Measurements from ENCODE around the gene GDA. TPM values are rescaled to one million over a fixed set of nuclear protein-coding genes. Genes with fewer than 3 reads are reported as not detected.

GDA gene
- total RNA-seq, 1 donor from 2014 or later = 0.85 TPM

DNA sequence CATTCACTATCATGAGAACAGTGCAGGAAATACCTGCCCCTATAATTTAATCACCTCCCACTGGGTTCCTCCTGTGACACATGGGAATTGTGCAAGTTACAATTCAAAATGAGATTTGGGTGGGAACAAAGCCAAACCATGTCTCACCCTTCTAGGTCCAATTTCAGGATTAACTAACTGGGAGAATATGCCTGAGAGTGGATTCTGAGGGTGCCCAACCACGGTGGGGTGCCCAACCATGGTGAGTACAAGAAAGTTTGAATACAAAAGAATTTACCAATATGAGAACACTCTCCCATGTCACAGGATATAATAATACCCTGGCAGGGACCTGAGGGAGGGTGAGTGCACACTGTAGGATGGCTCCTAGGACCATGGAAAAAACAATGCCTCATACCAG lies 17.2 kb upstream of the GDA start:
- no peaks in the 10 kb centered on the region for H3K9me3 ChIP-seq (replicated peaks)
- no peak for DNase-seq
- H3K4me1 ChIP-seq = peaks cover 14% of the 10 kb centered on the region
- TF ChIP-seq, protein P1, sequence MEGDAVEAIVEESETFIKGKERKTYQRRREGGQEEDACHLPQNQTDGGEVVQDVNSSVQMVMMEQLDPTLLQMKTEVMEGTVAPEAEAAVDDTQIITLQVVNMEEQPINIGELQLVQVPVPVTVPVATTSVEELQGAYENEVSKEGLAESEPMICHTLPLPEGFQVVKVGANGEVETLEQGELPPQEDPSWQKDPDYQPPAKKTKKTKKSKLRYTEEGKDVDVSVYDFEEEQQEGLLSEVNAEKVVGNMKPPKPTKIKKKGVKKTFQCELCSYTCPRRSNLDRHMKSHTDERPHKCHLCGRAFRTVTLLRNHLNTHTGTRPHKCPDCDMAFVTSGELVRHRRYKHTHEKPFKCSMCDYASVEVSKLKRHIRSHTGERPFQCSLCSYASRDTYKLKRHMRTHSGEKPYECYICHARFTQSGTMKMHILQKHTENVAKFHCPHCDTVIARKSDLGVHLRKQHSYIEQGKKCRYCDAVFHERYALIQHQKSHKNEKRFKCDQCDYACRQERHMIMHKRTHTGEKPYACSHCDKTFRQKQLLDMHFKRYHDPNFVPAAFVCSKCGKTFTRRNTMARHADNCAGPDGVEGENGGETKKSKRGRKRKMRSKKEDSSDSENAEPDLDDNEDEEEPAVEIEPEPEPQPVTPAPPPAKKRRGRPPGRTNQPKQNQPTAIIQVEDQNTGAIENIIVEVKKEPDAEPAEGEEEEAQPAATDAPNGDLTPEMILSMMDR (IDR thresholded peaks at IDR 0.05; ENCODE audit: borderline replicate concordance) = no peak
- intact Hi-C loops (cut with micrococcal nuclease) = no loop called here
- H3K27ac ChIP-seq (replicated peaks) = no peak overlapping the region
- H3K27me3 ChIP-seq (ENCODE audit: low read depth) = no peaks in the 10 kb centered on the region
- no peak overlapping the region for H3K4me3 ChIP-seq
- no peaks in the 10 kb centered on the region for H3K36me3 ChIP-seq

DNA sequence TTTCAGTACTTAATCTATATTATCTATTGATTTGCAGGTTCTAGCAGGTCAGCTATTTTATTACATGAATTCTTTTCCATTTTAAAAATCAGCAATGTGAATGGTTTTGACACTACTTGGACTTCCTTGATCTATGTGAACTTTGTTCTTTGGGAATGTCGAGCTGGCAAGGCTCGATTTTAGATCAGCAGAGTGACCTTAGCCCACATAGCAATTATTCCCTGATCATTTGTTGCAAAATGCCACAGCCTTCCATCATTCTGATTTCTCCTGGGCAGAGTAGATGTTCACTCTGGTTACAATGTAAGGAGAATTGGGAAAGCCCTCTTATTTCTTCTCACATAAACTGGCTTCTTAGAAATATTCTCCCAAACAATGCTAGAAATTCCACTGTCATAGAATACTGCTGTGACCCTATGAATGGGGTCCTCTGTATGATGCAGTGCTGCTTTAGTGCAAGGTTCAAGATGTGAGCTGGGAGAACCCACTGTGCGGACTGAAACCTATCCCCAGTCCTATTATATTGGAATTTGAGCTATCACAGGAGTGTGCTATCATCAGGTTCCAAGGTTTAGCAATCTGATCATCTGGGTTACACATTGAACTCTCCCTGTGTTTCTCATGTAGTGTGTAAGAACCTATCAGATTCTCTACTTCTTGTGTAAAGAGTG lies 15.7 kb upstream of the GDA start:
- no peak overlapping the region for H3K27ac ChIP-seq (replicated peaks)
- no peak for DNase-seq
- intact Hi-C loops (cut with micrococcal nuclease) = no loop called here
- TF ChIP-seq, protein P1 (IDR thresholded peaks at IDR 0.05; ENCODE audit: borderline replicate concordance) = no peak
- peaks cover 8% of the 10 kb centered on the region for H3K4me1 ChIP-seq
- H3K36me3 ChIP-seq = no peaks in the 10 kb centered on the region
- H3K4me3 ChIP-seq = no peak overlapping the region
- no peaks in the 10 kb centered on the region for H3K27me3 ChIP-seq (ENCODE audit: low read depth)
- H3K9me3 ChIP-seq (replicated peaks) = no peaks in the 10 kb centered on the region

DNA sequence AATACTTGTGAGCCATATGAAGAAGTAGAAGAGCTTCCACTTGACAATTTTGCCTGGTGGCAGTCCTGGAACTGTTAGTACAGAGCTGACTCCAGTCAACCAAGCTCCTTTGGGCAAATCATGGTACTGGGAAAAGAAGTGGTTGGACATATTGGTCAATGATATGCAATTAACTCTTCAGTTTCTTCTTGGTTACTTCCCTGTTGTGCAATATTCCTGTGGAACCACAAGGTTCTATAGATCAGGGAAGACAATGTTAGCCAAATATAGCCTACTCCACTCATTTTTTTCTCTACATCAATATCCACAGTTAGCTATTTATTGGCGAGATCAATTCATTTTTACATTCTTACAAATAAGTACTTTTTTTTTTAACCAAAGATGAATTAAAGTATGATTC lies 14.4 kb upstream of the GDA start:
- intact Hi-C loops (cut with micrococcal nuclease) = no loop called here
- Histone ChIP-seq H3K9me3 (replicated peaks) (no peaks in the 10 kb centered on the region), H3K4me1 (no peaks in the 10 kb centered on the region), H3K27me3 (ENCODE audit: low read depth) (peaks cover 3% of the 10 kb centered on the region), H3K4me3 (no peak overlapping the region), H3K27ac (replicated peaks) (no peak overlapping the region), H3K36me3 (no peaks in the 10 kb centered on the region)
- TF ChIP-seq, protein P1 (IDR thresholded peaks at IDR 0.05; ENCODE audit: borderline replicate concordance) = no peak
- no peak for DNase-seq

DNA sequence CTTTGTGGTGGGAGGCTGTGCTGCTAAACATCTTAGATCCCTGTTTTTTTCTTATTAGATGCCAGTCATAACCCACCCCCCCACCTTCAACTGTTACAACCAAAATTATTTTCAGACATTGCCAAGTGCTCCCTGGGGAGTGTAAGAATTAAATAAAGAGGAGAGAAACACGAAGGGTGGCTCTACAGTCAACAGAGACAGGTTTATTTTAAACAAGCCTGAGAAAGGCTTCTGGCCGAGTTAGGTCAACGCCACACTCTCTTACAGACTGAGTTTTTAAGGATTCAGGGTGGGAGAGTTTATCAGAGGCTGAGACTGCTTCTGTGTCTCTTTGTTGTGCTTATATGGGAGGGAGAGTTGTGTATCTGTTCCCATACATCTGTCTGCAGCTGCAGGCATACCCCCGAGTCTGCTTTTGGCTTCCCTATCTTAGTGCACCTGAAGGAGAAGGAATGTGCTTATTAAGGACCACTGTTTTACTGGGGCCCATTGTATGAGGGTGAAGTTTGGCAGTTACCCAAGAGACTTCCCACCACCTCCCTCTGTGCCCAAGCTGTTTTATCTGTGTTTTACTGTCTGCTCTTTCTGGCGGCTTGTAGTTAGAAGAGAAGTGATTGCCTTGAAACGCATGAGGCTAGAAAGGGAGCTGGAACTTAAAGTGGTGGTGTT lies 11.4 kb upstream of the GDA start:
- intact Hi-C loops (cut with micrococcal nuclease) = no loop called here
- no peak for DNase-seq
- Histone ChIP-seq H3K27ac (replicated peaks) (no peak overlapping the region), H3K4me3 (no peak overlapping the region), H3K36me3 (no peaks in the 10 kb centered on the region), H3K27me3 (ENCODE audit: low read depth) (peaks cover 8% of the 10 kb centered on the region), H3K9me3 (replicated peaks) (no peaks in the 10 kb centered on the region), H3K4me1 (no peaks in the 10 kb centered on the region)
- TF ChIP-seq, protein P1 (IDR thresholded peaks at IDR 0.05; ENCODE audit: borderline replicate concordance) = no peak

DNA sequence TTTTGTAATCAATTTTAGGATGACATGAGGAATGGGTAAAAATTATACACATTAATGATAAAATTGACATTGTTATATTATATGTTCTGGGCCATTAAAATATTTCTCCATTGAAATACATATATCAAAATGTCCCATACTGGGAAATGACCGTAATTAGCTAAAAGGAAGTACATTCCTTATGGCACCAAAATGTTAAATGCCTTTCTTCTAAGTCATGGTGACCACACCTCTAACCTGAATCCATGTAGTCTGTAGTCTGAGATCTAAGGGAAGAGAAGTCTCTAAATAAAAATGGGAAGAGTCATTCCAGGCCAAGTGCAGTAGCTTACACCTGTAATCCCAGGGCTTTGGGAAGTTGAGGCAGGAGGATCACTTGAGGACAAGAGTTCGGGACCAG lies 10.0 kb upstream of the GDA start:
- intact Hi-C loops (cut with micrococcal nuclease) = no loop called here
- no peaks in the 10 kb centered on the region for H3K9me3 ChIP-seq (replicated peaks)
- no peak for DNase-seq
- peaks cover 8% of the 10 kb centered on the region for H3K27me3 ChIP-seq (ENCODE audit: low read depth)
- no peak overlapping the region for H3K27ac ChIP-seq (replicated peaks)
- H3K36me3 ChIP-seq = no peaks in the 10 kb centered on the region
- no peak overlapping the region for H3K4me3 ChIP-seq
- TF ChIP-seq, protein P1 (IDR thresholded peaks at IDR 0.05; ENCODE audit: borderline replicate concordance) = no peak
- no peaks in the 10 kb centered on the region for H3K4me1 ChIP-seq

All from left ventricle myocardium inferior (tissue), 1 donor.